ENCODE results near the gene PKD1L1.

- TF ChIP-seq CREB1 (IDR thresholded peaks at IDR 0.05; ENCODE audit: low read depth) (no peak), TCF12 (IDR thresholded peaks at IDR 0.05; ENCODE audit: low read depth) (no peak), RAD21 (IDR thresholded peaks at IDR 0.05; ENCODE audit: low read depth) (no peak), EGR1 (IDR thresholded peaks at IDR 0.05) (no peak), REST (IDR thresholded peaks at IDR 0.05; ENCODE audit: low read depth) (no peak), EP300 (IDR thresholded peaks at IDR 0.05; ENCODE audit: borderline replicate concordance) (no peak), YY1 (IDR thresholded peaks at IDR 0.05; ENCODE audit: low read depth) (no peak), NFIC (IDR thresholded peaks at IDR 0.05) (no peak), TAF1 (IDR thresholded peaks at IDR 0.05; ENCODE audit: low read depth) (no peak), ZBTB7A (IDR thresholded peaks at IDR 0.05; ENCODE audit: low read depth) (no peak), CEBPB (IDR thresholded peaks at IDR 0.05) (no peak)
- TF ChIP-seq, protein P1, sequence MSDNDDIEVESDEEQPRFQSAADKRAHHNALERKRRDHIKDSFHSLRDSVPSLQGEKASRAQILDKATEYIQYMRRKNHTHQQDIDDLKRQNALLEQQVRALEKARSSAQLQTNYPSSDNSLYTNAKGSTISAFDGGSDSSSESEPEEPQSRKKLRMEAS (IDR thresholded peaks at IDR 0.05) = no peak
Observed at GRCh38 chr7:47811632-47812380, 136.5 kb downstream of the PKD1L1 start.
